ENCODE results near the gene C2orf80.
"Not testable (repeated sequence)": the region's sequence is repeated elsewhere in the genome, so short reads cannot be mapped to it uniquely, and the experiment has no call there.

C2orf80 gene

GRCh38 chr2:208179028-208179609 is 10.7 kb downstream of the C2orf80 start:
- DNase-seq (ENCODE audit: low read depth in 2 of 2) = no peak

- DNase-seq (ENCODE audit: low read depth in 2 of 2) = no peak
Observed at GRCh38 chr2:208175840-208176153, 14.0 kb downstream of the C2orf80 start.

GRCh38 chr2:208175069-208175839 is 14.6 kb downstream of the C2orf80 start:
- DNase-seq (ENCODE audit: low read depth in 2 of 2) = peak; percentile 46 to 54

GRCh38 chr2:208174144-208174543 is 15.7 kb downstream of the C2orf80 start:
- DNase-seq (ENCODE audit: low read depth in 2 of 2) = no peak

- no peak for DNase-seq (ENCODE audit: low read depth in 2 of 2)
Observed at GRCh38 chr2:208172125-208172524, 17.7 kb downstream of the C2orf80 start.

GRCh38 chr2:208164951-208165755 is 24.7 kb downstream of the C2orf80 start:
- no peak for DNase-seq (ENCODE audit: low read depth in 2 of 2)

- DNase-seq (ENCODE audit: low read depth in 2 of 2) = no peak
Observed at GRCh38 chr2:208163489-208163888, 26.3 kb downstream of the C2orf80 start, which contains the start of gene CRYGA. Gene CRYGA (minus strand): TSS chr2:208163589. CDS start chr2:208163556, 33 bp downstream.

GRCh38 chr2:208156439-208156838 is 33.4 kb downstream of the C2orf80 start:
- DNase-seq (ENCODE audit: low read depth in 2 of 2) = no peak

GRCh38 chr2:208153156-208153555 is 36.7 kb downstream of the C2orf80 start:
- DNase-seq (ENCODE audit: low read depth in 2 of 2) = no peak

- DNase-seq (ENCODE audit: low read depth in 2 of 2) = no peak
Observed at GRCh38 chr2:208150956-208151355, 38.9 kb downstream of the C2orf80 start.

- no peak for DNase-seq (ENCODE audit: low read depth in 2 of 2)
Observed at GRCh38 chr2:208150094-208150493, 39.7 kb downstream of the C2orf80 start.

- no peak for DNase-seq (ENCODE audit: low read depth in 2 of 2)
Observed at GRCh38 chr2:208148803-208149202, 41.0 kb downstream of the C2orf80 start.

GRCh38 chr2:208147759-208148158 is 42.1 kb downstream of the C2orf80 start:
- DNase-seq (ENCODE audit: low read depth in 2 of 2) = no peak

GRCh38 chr2:208147008-208147407 is 42.8 kb downstream of the C2orf80 start:
- no peak for DNase-seq (ENCODE audit: low read depth in 2 of 2)

GRCh38 chr2:208146006-208146405 is 43.8 kb downstream of the C2orf80 start, which contains the start of gene CRYGB:
Gene CRYGB (minus strand): TSS chr2:208146158. CDS start chr2:208146120, 38 bp downstream.
- no peak for DNase-seq (ENCODE audit: low read depth in 2 of 2)

- DNase-seq (ENCODE audit: low read depth in 2 of 2) = no peak
Observed at GRCh38 chr2:208142925-208143799, 46.7 kb downstream of the C2orf80 start.

GRCh38 chr2:208142240-208142924 is 47.4 kb downstream of the C2orf80 start:
- DNase-seq (ENCODE audit: low read depth in 2 of 2) = peak; percentile 1

- no peak for DNase-seq (ENCODE audit: low read depth in 2 of 2)
Observed at GRCh38 chr2:208139447-208139846, 50.4 kb downstream of the C2orf80 start.

- DNase-seq (ENCODE audit: low read depth in 2 of 2) = not testable (repeated sequence)
Observed at GRCh38 chr2:208138334-208138733, 51.5 kb downstream of the C2orf80 start.

GRCh38 chr2:208136716-208137094 is 53.1 kb downstream of the C2orf80 start:
- DNase-seq (ENCODE audit: low read depth in 2 of 2) = no peak
